DMS53 treated with DMSO at 0.1 percent for 48 hours (cell line): ENCODE measurements around the gene SCNN1A.

Experiments
- DNase-seq: peaks from one replicate; lab custom pipeline; 2025; ENCODE audit not compliant: unreplicated experiment; lab: John Stamatoyannopoulos, UW

The SCNN1A gene

DNA sequence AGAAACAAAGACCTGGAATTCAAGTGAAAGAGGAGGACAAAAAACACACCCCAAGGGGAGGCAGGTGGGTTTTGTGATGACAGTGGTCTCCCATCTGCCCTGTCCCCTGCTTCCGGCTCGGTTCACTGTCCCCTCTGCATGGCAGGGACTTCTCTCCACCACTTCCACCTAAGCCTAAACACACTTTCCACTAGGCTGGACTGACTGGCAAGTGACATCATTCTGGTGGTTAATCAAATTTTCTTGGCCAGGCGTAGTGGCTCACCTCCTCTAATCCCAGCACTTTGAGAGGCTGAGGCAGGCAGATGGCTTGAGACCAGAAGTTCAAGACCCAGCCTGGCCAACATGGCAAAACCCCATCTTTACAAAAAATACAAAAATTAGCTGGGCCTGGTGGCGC, 53.0 kb downstream of the SCNN1A start:
- no peak for DNase-seq

DNA sequence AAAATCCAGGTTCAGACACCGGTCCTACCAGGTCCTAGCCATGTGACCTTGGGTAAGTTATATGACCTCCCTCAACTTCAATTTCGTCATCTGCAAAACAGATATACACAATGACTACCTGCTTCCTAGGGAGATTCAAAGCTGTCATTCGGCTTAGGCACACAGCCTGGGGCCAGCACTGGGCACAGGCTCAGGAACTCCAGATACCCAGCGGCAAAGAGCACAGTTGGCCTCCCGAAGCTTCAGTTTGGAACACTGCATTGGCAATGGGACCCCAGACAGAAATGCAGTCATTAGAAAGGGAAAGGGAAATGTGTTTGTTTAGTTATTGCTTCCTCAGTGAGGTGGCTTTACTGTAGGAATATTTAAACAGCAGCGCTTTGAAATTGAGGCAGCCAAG, 53.5 kb downstream of the SCNN1A start:
- no peak for DNase-seq

DNA sequence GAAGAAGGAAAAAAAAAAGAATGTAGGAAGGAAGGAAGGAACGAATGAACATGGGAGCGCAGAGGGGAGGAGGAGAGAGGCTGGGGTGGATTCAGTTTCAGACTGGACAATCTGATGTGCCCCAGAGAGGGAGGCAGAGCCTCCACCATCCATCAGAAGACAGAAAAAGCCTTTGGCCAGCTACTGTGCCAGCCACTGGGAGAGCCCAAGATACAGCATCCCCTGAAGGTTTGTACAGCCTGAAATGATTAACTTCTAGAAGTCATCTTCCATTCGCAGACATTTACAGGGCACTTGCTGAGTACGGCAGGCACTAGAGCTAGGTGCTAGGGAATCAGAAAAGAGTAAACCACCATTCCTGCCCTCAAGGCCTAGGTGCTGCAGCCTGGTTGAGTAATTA, 55.9 kb downstream of the SCNN1A start:
- no peak for DNase-seq

DNA sequence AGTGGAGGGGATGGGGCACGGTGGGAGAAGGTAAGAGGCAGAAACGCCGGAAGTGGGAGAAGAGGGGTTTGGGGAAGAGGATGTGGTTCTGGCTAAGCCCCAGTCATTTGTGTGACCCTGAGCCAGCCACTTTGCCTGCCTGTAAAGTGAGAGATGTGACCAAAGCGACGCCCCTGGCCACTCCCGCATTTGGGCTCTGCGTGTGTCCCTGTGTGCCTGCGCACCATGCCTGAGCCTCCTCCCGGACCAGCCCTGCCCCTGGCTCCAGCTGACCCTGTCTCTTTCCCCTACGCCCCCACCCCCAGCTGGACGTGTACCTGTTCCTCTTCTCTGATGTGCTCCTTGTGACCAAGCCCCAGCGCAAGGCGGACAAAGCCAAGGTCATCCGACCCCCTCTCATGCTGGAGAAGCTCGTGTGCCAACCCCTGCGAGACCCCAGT, 56.9 kb downstream of the SCNN1A start:
- DNase-seq = no peak

GRCh38 chr12:6317693-6318439, 57.5 kb downstream of the SCNN1A start:
- no peak for DNase-seq

DNA sequence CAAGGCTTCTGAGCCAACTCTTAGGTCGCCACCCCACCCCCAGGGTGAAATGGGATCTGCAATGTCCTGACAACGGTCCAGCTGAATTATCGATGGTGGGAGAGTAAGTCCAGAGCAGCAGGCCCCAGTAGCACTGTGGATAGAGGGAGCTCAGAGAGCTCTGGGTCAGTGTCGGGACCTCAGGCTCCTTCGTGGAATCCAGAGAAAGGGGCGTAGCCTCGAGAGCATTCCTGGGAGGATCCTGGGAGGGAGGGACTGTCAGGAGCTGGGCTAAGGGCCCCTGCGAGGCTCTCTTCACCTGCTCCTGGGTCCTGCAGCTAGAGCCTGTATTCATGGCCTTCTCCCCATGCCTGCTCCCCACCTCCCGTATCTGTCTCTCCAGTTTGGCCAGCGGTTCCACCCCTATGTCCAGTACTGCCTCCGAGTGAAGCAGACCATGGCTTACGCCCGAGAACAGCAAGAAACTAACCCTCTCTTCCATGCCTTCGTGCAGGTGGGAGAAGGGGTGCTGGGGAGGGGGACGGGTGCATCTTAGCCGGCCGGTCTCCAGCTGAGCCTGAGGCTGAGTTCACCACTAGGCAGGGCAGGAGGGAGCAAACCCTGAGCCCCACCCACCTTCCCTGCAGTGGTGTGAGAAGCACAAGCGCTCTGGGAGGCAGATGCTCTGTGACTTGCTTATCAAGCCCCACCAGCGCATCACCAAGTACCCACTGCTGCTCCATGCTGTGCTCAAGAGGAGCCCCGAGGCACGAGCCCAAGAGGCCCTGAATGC, 58.3 kb downstream of the SCNN1A start:
- no peak for DNase-seq

GRCh38 chr12:6315704-6316597, 59.4 kb downstream of the SCNN1A start:
- no peak for DNase-seq

DNA sequence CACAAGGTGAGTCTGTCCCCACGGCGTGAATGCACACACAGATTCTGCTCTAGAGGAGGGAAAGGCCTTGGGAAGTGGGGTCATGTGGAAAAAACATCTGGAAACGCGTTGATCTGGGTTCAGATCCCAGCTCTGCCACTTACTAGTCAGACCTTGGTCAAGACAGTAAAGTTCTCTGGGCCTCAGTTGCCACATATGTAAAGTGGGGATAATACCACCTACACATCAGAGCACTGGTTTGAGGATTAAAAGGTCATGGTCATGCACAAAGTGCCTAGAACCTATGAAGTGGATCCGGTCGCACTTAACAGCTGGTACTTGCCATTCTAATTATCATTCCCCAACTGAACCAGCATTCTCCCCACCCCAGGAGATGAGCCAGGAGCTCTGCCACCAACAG, 60.2 kb downstream of the SCNN1A start:
- DNase-seq = no peak

- DNase-seq = no peak
Measured at GRCh38 chr12:6314776-6315175, 60.6 kb downstream of the SCNN1A start.

- DNase-seq = no peak
Measured at GRCh38 chr12:6313326-6313940, 61.9 kb downstream of the SCNN1A start.

DNA sequence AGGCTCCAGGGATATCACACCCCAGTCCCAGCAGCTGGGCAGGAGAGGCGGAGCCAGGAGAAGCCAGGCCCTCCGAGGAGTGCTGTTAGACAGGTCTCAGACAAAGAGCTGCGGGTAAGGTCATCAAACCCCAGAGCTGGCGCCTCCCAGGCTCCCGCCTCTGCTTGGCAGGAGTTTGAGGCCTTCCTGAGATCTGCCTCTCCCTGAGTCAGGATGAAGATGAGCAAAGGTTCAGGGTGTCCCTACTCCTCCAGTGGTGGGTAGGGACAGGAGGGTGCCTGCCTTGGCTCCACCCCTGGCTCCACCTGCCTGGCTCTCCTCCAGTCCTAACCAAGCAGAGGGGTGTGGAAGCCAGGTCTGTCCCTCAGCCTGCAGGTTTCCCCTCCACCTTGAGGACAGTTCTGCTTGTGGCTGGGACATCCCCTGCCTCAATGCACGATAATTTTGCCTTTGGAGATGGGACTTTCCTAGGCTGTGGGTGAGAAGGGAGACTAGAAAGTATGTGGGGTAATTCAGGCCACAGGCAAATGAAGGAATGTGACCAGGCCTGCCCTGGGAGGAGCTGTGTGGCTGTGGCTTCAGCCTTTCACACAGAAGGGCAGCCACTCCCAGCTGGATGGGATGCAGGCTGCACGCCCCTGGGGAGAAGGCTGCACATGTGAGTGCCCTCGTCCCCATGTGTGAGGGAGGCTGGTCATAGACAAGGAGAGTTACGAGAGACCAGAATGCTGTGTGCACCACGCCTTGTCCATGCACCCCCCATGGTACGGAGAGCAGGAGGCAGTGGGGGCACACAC, 62.6 kb downstream of the SCNN1A start:
- DNase-seq = peak; percentile 42

DNA sequence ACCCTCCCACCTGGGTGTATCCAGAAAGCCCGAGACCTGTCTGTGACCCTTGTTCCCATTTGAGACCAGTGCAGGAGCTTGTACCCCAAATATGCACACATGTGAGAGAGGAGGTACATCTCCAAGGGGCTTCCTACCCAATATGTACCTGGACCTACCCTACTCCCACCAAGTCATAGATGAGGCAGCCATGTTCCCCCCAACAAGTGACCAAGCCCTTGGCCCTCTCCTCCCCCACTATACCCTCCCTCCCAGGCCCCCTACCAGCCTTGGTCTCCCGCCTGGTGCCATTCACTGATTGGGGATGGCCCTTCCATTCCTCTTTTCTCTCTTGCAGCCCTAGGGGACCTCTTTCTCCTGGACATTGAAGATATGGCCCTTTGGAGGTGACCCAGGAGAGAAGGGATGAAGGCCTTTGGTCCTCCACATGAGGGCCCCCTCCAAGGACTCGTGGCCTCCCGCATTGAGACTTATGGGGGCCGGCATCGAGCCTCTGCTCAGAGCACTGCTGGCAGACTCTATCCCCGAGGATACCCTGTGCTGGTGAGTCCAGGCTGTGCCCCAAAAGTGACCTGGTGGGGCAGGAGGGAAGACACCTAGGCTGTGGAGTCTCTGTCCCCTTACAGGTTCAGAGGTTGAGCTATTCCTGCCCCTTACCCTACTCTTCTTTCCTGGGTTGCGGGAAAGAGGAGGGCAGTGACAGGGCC, 63.4 kb downstream of the SCNN1A start:
- no peak for DNase-seq

DNA sequence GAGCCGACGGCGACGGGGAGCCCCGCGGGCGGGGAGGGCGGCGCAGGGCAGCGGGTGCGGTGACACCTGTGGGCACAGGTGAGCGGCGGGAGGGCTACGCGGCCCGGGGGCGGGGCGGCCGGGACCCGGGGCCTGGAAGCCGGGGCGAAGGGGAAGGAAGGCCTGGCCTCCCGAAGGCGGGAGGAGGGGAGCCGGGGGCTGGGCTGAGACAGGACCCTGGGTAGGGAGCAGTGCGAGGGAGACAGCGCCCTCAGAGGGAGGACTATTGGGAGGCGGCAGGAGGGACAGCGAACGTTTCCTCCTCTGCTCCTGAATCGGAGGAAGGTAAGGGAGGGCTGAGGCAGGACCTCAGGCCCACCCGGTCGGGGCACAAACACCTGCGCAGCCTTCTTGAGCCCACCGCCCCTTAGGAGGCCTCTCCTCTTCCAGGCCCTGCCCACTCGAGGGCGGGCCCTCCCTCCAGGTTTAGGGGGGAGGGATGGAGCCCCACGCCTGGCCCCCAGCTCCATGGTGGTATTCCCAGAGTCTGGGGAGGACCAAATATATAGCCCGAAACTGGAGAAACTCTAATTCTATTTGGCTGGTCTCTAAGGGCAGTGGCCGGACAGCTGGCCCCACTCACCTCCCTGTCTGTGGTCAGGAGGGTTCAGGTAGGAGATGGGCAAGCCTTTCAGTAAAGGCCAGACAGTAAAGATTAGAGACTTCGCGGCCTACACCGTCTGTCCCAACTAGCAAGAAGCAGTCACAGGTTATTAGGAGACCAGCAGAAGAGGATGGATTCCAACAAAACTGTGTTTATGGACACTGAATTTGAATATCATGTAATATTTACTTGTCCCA, 64.4 kb downstream of the SCNN1A start:
- peak; percentile 30 for DNase-seq

- DNase-seq = no peak
Measured at GRCh38 chr12:6307529-6307928, 67.8 kb downstream of the SCNN1A start.

DNA sequence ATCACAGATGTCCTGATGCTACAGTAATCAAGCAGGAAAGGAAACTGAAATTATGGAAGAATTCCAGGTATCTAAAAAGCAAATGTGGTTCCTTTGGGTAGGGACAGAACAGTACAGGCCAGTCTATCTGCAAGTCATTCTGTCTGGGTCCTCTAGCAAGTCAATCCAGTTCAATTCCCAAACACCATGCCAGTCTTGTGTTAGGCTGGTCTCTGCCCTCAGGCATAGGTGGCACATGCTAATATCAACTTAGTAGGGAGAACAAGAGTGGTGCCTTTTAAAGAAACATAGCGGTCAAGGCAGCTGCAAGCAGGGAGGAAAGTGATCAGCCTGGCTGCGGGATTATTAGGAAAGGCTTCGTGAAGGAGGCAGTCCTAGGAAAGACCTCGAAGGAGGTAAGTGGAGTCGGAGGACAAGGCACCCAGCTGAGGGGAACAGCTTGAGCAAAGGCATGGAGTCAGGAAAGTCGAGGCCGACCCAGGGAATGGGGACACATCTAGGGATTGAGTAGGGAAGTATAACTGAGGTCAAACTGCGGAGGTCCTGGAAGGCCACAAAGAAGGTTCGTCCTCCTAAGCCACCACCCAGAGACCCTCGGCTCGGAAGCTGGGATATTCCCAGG, 68.7 kb downstream of the SCNN1A start:
- no peak for DNase-seq

DNA sequence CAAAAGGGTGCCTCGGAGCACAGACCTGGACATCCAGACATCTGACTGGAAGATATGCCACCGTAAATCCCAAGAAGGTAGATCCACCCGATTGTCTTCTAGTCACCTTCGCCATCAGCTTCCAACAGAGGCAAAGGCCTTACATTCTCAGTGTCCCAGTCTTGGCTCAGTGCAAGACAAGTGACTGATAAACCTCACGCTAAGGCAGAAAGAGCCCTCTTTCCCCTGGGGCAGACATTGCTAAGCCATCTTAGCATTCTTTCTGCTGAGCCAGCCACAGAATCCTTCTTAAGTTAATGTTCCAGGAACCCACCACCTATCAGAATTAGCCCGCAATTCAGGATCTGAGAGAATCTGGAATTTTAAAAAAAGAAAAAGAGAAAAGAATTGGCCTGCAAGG, 69.2 kb downstream of the SCNN1A start:
- DNase-seq = no peak

- DNase-seq = no peak
Measured at GRCh38 chr12:6303071-6303470, 72.3 kb downstream of the SCNN1A start.

DNA sequence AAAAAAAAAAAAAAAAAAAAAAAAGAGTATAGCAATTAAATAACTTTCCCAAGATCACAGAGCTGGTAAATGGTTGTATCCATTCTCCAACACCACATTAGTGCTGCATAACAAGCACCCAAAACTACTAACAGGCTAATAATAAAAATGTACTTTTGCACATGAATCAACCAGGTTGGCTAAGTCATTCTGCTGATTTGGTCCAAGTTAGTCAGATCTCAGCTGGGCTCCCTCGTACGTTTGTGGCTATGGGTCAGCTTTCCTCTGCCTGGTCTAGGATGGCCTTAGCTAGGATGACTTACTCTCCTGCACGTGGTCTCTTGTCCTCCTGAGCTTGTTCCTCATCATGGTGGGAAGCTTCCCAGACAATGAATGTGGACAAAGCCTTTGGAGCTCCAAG, 72.7 kb downstream of the SCNN1A start:
- DNase-seq = no peak
